HUDEP-2 (cell line): ENCODE results near the gene CLDN14.

Experiments
- DNase-seq, 76 experiments: peaks; one replicate each; lab custom pipeline; 2025; ENCODE audit not compliant: unreplicated experiment in 76 of 76; lab: John Stamatoyannopoulos, UW

The CLDN14 gene, protein sequence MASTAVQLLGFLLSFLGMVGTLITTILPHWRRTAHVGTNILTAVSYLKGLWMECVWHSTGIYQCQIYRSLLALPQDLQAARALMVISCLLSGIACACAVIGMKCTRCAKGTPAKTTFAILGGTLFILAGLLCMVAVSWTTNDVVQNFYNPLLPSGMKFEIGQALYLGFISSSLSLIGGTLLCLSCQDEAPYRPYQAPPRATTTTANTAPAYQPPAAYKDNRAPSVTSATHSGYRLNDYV

GRCh38 chr21:36479415-36480402, at the start of gene CLDN14:
TSS of gene CLDN14 (minus strand) at chr21:36480122. CDS start at chr21:36461695, 18,427 bp downstream.
- no peak for DNase-seq

DNA sequence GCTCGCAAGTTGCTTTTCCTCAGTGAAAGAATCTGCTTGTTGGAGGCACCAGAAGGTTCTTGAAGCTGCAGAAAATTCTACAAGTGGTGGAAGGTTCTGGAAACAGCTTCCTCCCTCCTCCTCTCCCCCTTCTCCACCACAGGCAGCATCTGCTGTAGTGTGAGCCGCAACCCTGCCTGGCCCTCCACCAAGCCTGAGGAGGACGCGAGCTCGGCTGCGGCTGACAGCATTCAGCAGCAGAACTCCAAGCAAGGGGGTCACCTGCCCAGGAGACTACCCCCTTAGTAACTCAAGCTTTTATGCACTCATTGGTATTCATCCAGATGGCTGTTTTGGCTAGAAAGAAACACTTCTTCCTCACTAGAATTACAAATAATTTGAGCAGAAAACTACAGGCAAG, 48.8 kb upstream of the CLDN14 start:
- no peak for DNase-seq

DNA sequence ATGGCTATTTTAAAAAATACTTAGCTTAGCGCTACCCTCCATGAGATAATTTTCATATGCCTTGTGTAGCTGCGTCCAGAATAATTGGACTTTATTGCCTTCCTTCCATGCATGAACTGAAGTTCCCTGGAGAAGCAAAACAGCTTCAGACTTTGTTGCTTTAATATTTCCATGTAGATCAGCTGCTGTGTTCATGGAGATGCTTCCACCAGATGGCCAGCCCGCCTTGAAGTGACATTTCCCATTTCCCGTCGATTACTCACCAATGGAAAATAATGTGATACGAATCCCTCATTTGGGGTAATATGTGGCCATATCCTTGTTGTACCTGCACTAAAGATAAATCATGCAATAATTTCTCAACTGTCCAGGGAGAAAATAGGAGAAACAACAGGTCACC, 47.4 kb upstream of the CLDN14 start:
- DNase-seq: no peak

DNA sequence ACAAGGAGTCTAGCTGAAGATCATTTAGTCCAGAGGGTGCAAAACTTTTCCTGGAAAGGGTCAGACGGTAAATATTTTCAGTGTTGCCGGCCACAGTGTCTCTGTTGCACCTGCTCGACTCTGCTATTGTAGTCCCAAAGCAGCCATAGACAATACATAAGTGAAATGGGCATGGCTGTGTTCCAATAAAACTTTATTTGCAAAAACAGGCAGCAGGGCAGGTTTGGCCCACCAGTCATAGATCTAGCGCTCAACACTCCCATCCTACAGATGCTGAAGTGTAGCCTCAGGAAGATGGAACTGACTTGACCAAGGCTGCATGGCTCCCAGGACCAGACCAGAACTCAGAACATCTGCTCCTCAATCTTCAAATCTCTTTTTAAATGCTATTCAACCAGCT, 46.2 kb upstream of the CLDN14 start:
- DNase-seq: no peak

- DNase-seq: peak in 8 of 76 experiments; percentile 13 to 66 (median 35)
Measured at GRCh38 chr21:36524477-36524876, 44.6 kb upstream of the CLDN14 start.

DNA sequence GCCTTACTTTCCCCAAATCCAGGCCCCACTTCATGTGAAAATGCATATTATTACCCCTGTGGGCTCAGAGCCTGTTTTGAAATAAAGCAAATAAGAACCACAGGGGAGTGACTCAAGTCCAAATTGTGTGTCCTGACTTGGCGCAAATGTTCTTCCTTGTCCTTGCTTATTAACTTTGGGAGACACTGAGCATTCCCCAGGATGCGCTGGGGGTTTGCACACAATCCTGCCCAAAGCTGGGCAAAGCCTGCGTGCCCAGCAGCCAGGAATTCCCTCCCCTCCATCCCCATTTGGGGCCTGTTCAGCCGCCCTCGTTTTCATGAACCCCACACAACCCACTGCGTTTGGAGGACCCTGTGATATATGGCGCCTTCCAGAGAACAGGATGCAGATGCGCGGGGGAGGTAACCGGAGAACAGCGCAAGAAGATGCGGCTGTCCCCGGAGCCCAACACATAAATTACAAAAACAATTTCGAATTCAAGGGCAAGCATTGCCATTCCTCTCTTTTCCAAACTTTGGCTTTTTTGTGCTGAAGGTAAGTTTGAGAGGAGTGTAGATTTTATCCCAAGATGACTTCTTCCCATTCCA, 42.4 kb upstream of the CLDN14 start:
- no peak for DNase-seq

DNA sequence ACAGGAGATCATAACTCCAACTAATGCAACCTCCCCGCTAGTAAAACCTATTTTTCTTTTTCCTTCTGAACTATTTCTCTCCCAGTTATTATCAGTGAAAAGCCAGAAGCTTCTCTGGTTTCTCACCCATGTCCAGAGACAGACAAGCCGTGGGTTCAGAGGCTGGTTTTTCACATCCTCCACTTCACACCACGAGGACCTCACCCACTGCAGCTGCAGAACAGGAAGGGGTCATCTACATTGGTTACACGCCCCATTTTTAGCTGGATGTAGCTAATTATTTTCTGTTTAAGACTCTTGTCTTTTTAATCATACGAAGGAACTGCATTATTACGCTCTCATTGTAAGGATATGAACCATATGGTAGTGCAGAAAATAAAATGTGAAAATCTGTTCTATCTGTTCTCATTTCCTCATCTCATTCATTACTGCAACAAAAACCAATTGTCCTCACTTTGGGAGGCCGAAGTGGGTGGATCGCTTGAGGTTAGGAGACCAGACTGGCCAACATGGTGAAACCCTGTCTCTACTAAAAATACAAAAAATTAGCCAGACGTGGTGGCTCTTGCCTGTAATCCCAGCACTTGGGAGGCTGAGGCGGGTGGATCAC, 39.1 kb upstream of the CLDN14 start:
- no peak for DNase-seq

GRCh38 chr21:36517366-36518075, 37.6 kb upstream of the CLDN14 start:
- no peak for DNase-seq

DNA sequence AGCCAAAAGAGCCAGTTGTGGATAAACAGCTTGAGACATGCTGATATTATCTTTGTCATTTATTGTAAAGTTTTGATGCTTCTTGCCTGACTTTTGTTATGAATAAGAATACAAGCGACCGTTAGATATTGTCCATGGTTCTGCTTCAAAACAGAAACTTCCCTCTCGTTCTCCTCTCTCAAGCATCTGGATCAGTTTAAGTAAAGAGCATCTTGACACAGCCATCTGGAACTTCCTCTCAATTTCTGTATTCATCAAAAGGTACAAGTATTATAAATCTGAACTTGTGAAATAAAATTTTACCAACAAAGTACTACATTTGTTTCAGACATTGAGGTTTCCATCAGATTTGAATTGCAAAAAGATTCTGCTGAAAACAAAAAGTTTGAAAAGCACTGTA, 36.4 kb upstream of the CLDN14 start:
- DNase-seq: no peak

DNA sequence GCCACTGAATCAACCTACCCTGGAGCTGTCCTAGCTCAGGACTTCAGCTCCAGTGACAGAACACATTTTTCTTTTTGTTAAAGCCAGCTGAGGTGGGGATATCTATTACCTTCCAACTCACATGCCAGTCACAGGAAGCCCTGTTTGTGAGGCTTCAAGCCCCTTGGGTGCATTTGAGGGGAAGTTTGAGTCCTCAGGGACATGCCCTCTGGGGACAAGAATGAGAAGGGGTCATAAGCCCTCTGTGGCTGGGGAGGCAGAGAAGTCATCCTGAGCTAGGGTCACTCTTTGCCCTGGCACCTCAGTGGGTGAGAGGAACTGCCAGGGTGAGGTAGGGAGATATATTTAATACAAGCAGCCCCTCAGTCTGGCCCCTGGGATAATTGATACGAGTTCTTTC, 33.5 kb upstream of the CLDN14 start:
- no peak for DNase-seq

DNA sequence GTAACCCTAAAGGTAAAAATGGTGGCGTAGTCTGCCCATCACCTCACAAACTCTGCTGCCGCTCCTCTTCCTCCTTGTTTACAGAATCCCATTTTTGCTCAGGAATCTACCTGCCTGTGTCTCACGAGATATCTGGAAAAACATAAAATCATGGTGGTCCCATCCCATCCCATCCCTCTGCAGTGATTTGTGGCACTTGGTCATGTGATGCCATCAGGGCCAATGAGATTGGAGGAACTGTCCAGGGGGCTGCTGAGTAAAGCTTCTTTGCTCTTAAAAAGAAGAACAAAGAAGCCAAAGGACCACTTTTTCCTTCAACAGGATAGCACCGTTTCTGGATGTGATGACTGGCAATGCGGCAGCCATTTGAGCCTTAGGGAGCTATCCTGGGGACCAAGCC, 33.0 kb upstream of the CLDN14 start:
- DNase-seq: no peak

DNA sequence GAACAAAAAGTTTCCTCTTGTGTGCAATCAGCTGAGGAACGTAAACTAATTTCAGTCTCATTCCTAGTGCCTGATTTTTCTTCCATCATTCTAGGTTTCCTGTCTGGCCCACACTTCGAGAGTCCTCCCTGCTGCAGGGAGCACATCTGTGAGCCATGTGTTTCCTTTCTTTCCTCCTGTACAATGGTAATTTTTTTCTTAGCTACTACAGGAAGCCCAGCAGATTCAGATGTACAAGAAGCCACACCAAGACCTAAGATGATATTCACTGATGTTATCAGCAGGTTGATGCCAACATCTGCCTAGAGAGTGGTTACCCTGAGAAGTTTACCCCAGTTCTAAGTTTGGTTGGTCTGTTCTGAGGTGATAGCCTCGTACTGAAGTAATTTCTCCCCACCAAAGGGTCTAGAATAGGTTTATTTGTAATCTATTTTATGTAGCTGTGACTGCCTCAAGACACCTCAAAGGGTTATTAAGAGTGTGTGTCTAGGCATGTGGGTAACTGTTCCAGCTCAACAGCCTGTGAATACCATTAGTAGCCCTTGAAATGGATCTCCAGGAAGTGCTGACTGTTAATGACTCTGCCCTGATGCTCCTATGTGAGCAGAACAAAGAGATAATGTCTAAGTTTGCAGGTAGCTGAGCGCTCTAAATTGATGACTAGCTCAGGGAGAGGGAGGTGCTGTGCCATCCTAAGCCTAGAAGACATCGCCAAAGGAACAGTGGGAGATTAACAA, 31.7 kb upstream of the CLDN14 start:
- no peak for DNase-seq

DNA sequence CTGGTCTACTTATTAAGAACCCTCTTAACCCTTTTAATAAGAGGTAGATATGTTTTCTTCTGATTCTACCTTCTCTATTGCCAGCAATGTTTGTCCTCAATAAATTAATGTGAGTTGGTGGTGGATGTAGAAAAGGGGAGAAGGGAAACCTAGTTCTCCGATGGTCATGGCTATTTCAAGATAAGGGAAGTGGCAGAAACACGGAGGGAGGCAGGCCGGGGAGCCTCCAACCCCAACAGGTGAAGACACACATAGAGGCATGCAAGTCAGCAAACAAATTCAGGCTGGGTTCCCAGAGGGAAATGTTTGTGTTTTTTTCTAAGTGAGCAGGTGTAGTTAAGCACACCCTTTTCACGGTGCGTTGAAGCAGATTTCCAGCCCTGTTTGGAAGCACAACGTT, 31.0 kb upstream of the CLDN14 start:
- DNase-seq: no peak

- DNase-seq: no peak
Measured at GRCh38 chr21:36509973-36510664, 30.2 kb upstream of the CLDN14 start.

DNA sequence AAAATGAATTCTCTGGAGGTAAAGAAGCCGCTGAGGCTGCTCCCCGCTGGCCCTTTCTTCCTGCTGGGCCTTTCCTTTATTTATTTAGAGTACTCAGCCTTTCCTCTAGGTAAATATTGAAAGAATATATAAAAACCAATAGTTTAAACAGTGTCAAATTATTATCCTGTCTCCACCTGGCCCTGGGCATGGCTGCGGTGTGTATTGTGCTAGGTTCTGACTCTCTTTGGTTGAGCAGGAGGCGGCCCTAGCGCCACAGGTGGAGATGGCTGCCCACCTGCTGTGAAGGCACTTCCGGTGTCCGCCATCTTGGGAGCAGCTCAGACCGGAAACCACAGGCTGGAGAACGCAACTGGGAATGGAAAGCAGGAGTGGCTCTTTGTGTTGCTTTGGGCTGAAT, 29.0 kb upstream of the CLDN14 start:
- no peak for DNase-seq

GRCh38 chr21:36507397-36508018, 27.6 kb upstream of the CLDN14 start:
- no peak for DNase-seq

DNA sequence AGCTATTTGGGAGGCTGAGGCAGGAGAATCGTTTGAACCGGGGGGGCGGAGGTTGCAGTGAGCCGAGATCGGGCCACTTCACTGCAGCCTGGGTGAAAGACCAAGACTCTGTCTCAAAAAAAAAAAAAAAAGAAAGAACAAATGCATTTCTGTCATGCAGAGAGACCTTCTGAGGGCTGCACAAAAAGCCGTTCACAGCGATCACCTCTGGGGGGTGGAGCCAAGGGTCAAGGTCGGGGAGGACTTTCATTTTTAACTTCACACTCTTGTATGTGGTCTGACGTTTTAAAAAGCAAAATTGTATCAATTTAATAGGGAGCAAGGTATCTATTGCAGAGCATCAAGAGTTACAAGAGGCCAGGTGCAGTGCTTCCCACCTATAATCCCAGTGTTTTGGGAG, 26.6 kb upstream of the CLDN14 start:
- DNase-seq: no peak

- peak in 27 of 76 experiments; percentile 3 to 70 (median 26) for DNase-seq
Measured at GRCh38 chr21:36504067-36505058, 24.4 kb upstream of the CLDN14 start.
